Colonic mucosa (tissue), 4 donors: ENCODE data around the gene EPB41L3. TPM values are rescaled to one million over a fixed set of nuclear protein-coding genes. Genes with fewer than 3 reads are reported as not detected.

Source experiments
- DNase-seq: peaks from one replicate; pipeline ENCODE4 v3.0.0-alpha.2; 2020
- H3K27ac ChIP-seq: fragments of 200-600 bp; one replicate; pipeline ENCODE4 v1.8.0; 2021
- H3K27me3 ChIP-seq: fragments of 200-600 bp; one replicate; pipeline ENCODE4 v1.8.0; 2021
- H3K36me3 ChIP-seq: fragments of 200-600 bp; one replicate; pipeline ENCODE4 v1.8.0; 2021
- H3K4me1 ChIP-seq: fragments of 200-600 bp; one replicate; pipeline ENCODE4 v1.8.0; 2021; ENCODE audit warnings: mild to moderate bottlenecking
- H3K4me3 ChIP-seq: fragments of 200-600 bp; one replicate; pipeline ENCODE4 v1.8.0; 2021
- H3K9ac ChIP-seq, 2 donors: one replicate each; pipeline ENCODE4 v1.7.0; 2013; ENCODE audit warnings: control low read depth in 2 of 2, low read depth in 2 of 2, low read length in 2 of 2
- H3K9me3 ChIP-seq: fragments of 200-600 bp; one replicate; pipeline ENCODE4 v1.8.0; 2021
- CTCF ChIP-seq: fragments of 200-600 bp; IDR thresholded peaks from one replicate; pipeline ENCODE4 v1.8.0; 2022; ENCODE audit warnings: antibody characterized with exemption, mild to moderate bottlenecking
- intact Hi-C: fragments of 100-400 bp; cut with DNase I; formaldehyde crosslinking; loops from one replicate; pipeline ENCODE4 v1.14.1; 2022
- total RNA-seq, 2 donors: library from RNA; stranded (reverse); fragmentation: NEBNext Ultra II Directional in 1 of 2; extraction: Animal tissue kit (Norgen Biotek cat#: 25700) in 1 of 2; gene quantifications; one replicate each; pipeline ENCODE4 v1.2.1, GENCODE V29; 2021
- donor health status: healthy.
- donor health status: DM: no; HTN: no; CAD: no.
- donor health status: DM: no; HTN: no; CAD: no.

EPB41L3 gene
- total RNA-seq, 2 donors from 2014 or later: 43.3 to 78.0 TPM

GRCh38 chr18:5556310-5556974 is 12.6 kb upstream of the EPB41L3 start:
- no peak for TF ChIP-seq CTCF
- H3K4me3 ChIP-seq: no peak overlapping the region
- H3K9me3 ChIP-seq: no peaks in the 10 kb centered on the region
- no peaks in the 10 kb centered on the region for H3K4me1 ChIP-seq
- intact Hi-C loops: no loop called here
- no peaks in the 10 kb centered on the region for H3K36me3 ChIP-seq
- no peak overlapping the region for H3K9ac ChIP-seq
- DNase-seq: no peak
- no peaks in the 10 kb centered on the region for H3K27me3 ChIP-seq
- no peak overlapping the region for H3K27ac ChIP-seq

- DNase-seq: no peak
- H3K9me3 ChIP-seq: no peaks in the 10 kb centered on the region
- no peaks in the 10 kb centered on the region for H3K36me3 ChIP-seq
- H3K9ac ChIP-seq: no peak overlapping the region
- TF ChIP-seq CTCF: no peak
- no peak overlapping the region for H3K4me3 ChIP-seq
- H3K4me1 ChIP-seq: no peaks in the 10 kb centered on the region
- H3K27me3 ChIP-seq: no peaks in the 10 kb centered on the region
- H3K27ac ChIP-seq: no peak overlapping the region
- intact Hi-C loops: no loop called here
Observed at GRCh38 chr18:5554629-5555028, 10.8 kb upstream of the EPB41L3 start.

- no peaks in the 10 kb centered on the region for H3K4me1 ChIP-seq
- no peak overlapping the region for H3K27ac ChIP-seq
- H3K36me3 ChIP-seq: no peaks in the 10 kb centered on the region
- intact Hi-C loops: no loop called here
- no peaks in the 10 kb centered on the region for H3K9me3 ChIP-seq
- no peak overlapping the region for H3K9ac ChIP-seq
- TF ChIP-seq CTCF: no peak
- peaks cover 5% of the 10 kb centered on the region for H3K27me3 ChIP-seq
- no peak for DNase-seq
- no peak overlapping the region for H3K4me3 ChIP-seq
Observed at GRCh38 chr18:5546660-5547059, 2.9 kb upstream of the EPB41L3 start.

- DNase-seq: no peak
- no peak for TF ChIP-seq CTCF
- H3K27me3 ChIP-seq: peaks cover 5% of the 10 kb centered on the region
- H3K9me3 ChIP-seq: no peaks in the 10 kb centered on the region
- H3K4me1 ChIP-seq: no peaks in the 10 kb centered on the region
- H3K9ac ChIP-seq: peak overlapping the region in 1 of 2 donors; percentile 64
- peak overlapping the region; percentile 41 for H3K4me3 ChIP-seq
- intact Hi-C loops: no loop called here
- no peaks in the 10 kb centered on the region for H3K36me3 ChIP-seq
- H3K27ac ChIP-seq: peak overlapping the region; percentile 36
Observed at GRCh38 chr18:5543036-5543680, 639 bp downstream of the EPB41L3 start.

GRCh38 chr18:5542515-5543035 is 1.2 kb downstream of the EPB41L3 start:
- Histone ChIP-seq H3K4me3 (peak overlapping the region; percentile 41), H3K27me3 (peaks cover 5% of the 10 kb centered on the region), H3K36me3 (no peaks in the 10 kb centered on the region), H3K4me1 (no peaks in the 10 kb centered on the region), H3K9ac (peak overlapping the region in 1 of 2 donors; percentile 64), H3K27ac (peak overlapping the region; percentile 36), H3K9me3 (no peaks in the 10 kb centered on the region)
- no peak for TF ChIP-seq CTCF
- intact Hi-C loops: no loop called here
- DNase-seq: peak; percentile 20
